Measurements from ENCODE around the gene MEGF11. TPM values are rescaled to one million over a fixed set of nuclear protein-coding genes. Genes with fewer than 3 reads are reported as not detected.

The MEGF11 gene
- total and polyA plus RNA-seq, 9 donors, result 0.04 to 11.4 (median 0.40) TPM; not detected in 2

- no peak overlapping the region for H3K4me3 ChIP-seq
- H3K4me1 ChIP-seq (ENCODE audit: insufficient read depth), result no peaks in the 10 kb centered on the region
- 66 to 74% (median 71%) methylated on average over 7 of the region's 7 CpGs for WGBS, 3 donors
- no peaks in the 10 kb centered on the region for H3K36me3 ChIP-seq
- H3K27me3 ChIP-seq, result no peaks in the 10 kb centered on the region
- no peak overlapping the region for H3K27ac ChIP-seq
- intact Hi-C loops (cut with DNase I), result no loop called here
- no peaks in the 10 kb centered on the region for H3K9me3 ChIP-seq
- TF ChIP-seq POLR2A (IDR thresholded peaks at IDR 0.05) (no peak), CTCF (IDR thresholded peaks at IDR 0.05) (no peak), EP300 (IDR thresholded peaks at IDR 0.05) (no peak)
- DNase-seq, result no peak
Measured at GRCh38 chr15:65953622-65954021, 299.9 kb downstream of the MEGF11 start.

- DNase-seq, result peak in 4 of 5 donors; percentile 17 to 55 (median 26)
- Histone ChIP-seq H3K36me3 (no peaks in the 10 kb centered on the region), H3K27me3 (no peaks in the 10 kb centered on the region), H3K27ac (no peak overlapping the region), H3K9me3 (no peaks in the 10 kb centered on the region), H3K4me1 (ENCODE audit: insufficient read depth) (no peaks in the 10 kb centered on the region), H3K4me3 (no peak overlapping the region)
- no peak for TF ChIP-seq EP300 (IDR thresholded peaks at IDR 0.05)
- WGBS, 3 donors, result 33 to 35% (median 35%) methylated on average over 7 of the region's 7 CpGs
- intact Hi-C loops (cut with DNase I), result no loop called here
Measured at GRCh38 chr15:65952391-65953053, 301.0 kb downstream of the MEGF11 start.

- no peaks in the 10 kb centered on the region for H3K9me3 ChIP-seq
- no peak for TF ChIP-seq POLR2A (IDR thresholded peaks at IDR 0.05)
- no peak for TF ChIP-seq EP300 (IDR thresholded peaks at IDR 0.05)
- TF ChIP-seq CTCF (IDR thresholded peaks at IDR 0.05), result no peak
- H3K27ac ChIP-seq, result no peak overlapping the region
- intact Hi-C loops (cut with DNase I), result no loop called here
- H3K4me1 ChIP-seq (ENCODE audit: insufficient read depth), result no peaks in the 10 kb centered on the region
- no peak overlapping the region for H3K4me3 ChIP-seq
- 83 to 91% (median 90%) methylated on average over 2 of the region's 2 CpGs for WGBS, 3 donors
- no peaks in the 10 kb centered on the region for H3K27me3 ChIP-seq
- no peak for DNase-seq
- no peaks in the 10 kb centered on the region for H3K36me3 ChIP-seq
Measured at GRCh38 chr15:65951007-65951406, 302.5 kb downstream of the MEGF11 start.

GRCh38 chr15:65949491-65949890, 304.1 kb downstream of the MEGF11 start:
- Histone ChIP-seq H3K9me3 (no peaks in the 10 kb centered on the region), H3K4me3 (no peak overlapping the region), H3K36me3 (no peaks in the 10 kb centered on the region), H3K27me3 (no peaks in the 10 kb centered on the region), H3K27ac (no peak overlapping the region), H3K4me1 (ENCODE audit: insufficient read depth) (no peaks in the 10 kb centered on the region)
- WGBS, 3 donors, result 19 to 24% (median 20%) methylated on average over 6 of the region's 6 CpGs
- intact Hi-C loops (cut with DNase I), result no loop called here
- TF ChIP-seq POLR2A (IDR thresholded peaks at IDR 0.05) (no peak), CTCF (IDR thresholded peaks at IDR 0.05) (no peak), EP300 (IDR thresholded peaks at IDR 0.05) (no peak)
- no peak for DNase-seq

- intact Hi-C loops (cut with DNase I), result no loop called here
Measured at GRCh38 chr15:65949011-65949410, 304.5 kb downstream of the MEGF11 start.

More at GRCh38 chr15:65949011-65949410, 304.5 kb downstream of the MEGF11 start:
- TF ChIP-seq POLR2A (IDR thresholded peaks at IDR 0.05), result no peak
- TF ChIP-seq EP300 (IDR thresholded peaks at IDR 0.05), result no peak
- no peak for TF ChIP-seq CTCF (IDR thresholded peaks at IDR 0.05)
- H3K27ac ChIP-seq, result no peak overlapping the region
- H3K4me1 ChIP-seq (ENCODE audit: insufficient read depth), result no peaks in the 10 kb centered on the region
- DNase-seq, result no peak
- H3K4me3 ChIP-seq, result no peak overlapping the region
- 64 to 82% (median 64%) methylated on average over 6 of the region's 6 CpGs for WGBS, 3 donors
- H3K27me3 ChIP-seq, result no peaks in the 10 kb centered on the region
- H3K36me3 ChIP-seq, result no peaks in the 10 kb centered on the region
- H3K9me3 ChIP-seq, result no peaks in the 10 kb centered on the region
